Panc1 (cell line): ENCODE measurements around the gene MARCKSL1. TPM values are rescaled to one million over a fixed set of nuclear protein-coding genes. Genes with fewer than 3 reads are reported as not detected.

Experiments used
- ATAC-seq: fragments of 200-7000 bp; cut with Tn5 transposase; 2 replicates; pipeline ENCODE4 v1.9.1; 2020; ENCODE audit warnings: mild to moderate bottlenecking, moderate library complexity
- BruUV-seq: library from RNA; stranded (reverse); fragments of 400-500 nt; replicated peaks from 2 replicates; lab custom pipeline; 2021; lab: Mats Ljungman, UMichigan
- CTCF ChIA-PET: fragments of 300-600 bp; sonication (Branson Sonifier 250); formaldehyde crosslinking; loops from one replicate; lab custom pipeline; 2022; ENCODE audit warnings: antibody characterized with exemption; lab: Charles Lee
- POLR2A ChIA-PET: fragments of 300-600 bp; sonication (Branson Sonifier 250); formaldehyde crosslinking; loops from one replicate; lab custom pipeline; 2022; ENCODE audit warnings: antibody characterized with exemption; lab: Charles Lee
- DNase-seq: peaks from one replicate; pipeline ENCODE4 v3.0.0-alpha.2; 2010; ENCODE audit warnings: low read depth, low spot score
- H3K27ac ChIP-seq: 2 replicates; pipeline ENCODE4 v1.5.1; 2011; ENCODE audit warnings: mild to moderate bottlenecking, low read length, inconsistent platforms
- H3K27me3 ChIP-seq: fragments of 200-500 bp; sonication (Bioruptor generic); 2 replicates; pipeline ENCODE4 v1.6.0; 2014; ENCODE audit warnings: low read length, inconsistent platforms; ENCODE audit not compliant: control insufficient read depth, insufficient read depth
- H3K36me3 ChIP-seq: fragments of 200-500 bp; sonication (Bioruptor generic); 2 replicates; pipeline ENCODE4 v1.5.1; 2014; ENCODE audit warnings: inconsistent platforms, mild to moderate bottlenecking, low read length, moderate library complexity; ENCODE audit not compliant: control insufficient read depth, insufficient read depth
- H3K4me1 ChIP-seq: 2 replicates; pipeline ENCODE4 v1.5.1; 2011; ENCODE audit warnings: inconsistent platforms, mild to moderate bottlenecking, low read length, moderate library complexity; ENCODE audit not compliant: control insufficient read depth, insufficient read depth
- H3K4me3 ChIP-seq, 2 experiments: 2 replicates each; pipeline ENCODE4 v1.5.1; 2011 to 2012; ENCODE audit warnings: low read depth in 2 of 2, low read length in 2 of 2, mild to moderate bottlenecking in 2 of 2, inconsistent platforms in 1 of 2, moderate library complexity in 1 of 2
- H3K9me3 ChIP-seq: fragments of 200-500 bp; sonication (Bioruptor generic); 2 replicates; pipeline ENCODE4 v1.5.1; 2014; ENCODE audit warnings: low read depth, mild to moderate bottlenecking, inconsistent platforms, low read length, moderate library complexity; ENCODE audit not compliant: control insufficient read depth, insufficient read depth
- POLR2AphosphoS5 ChIP-seq: IDR thresholded peaks from 2 replicates; pipeline ENCODE4 v1.6.1; 2012; ENCODE audit warnings: mild to moderate bottlenecking, low read depth, low read length, moderate library complexity
- SIN3A ChIP-seq: IDR thresholded peaks from 2 replicates; pipeline ENCODE4 v1.6.1; 2012; ENCODE audit warnings: low read depth, mild to moderate bottlenecking, low read length, moderate library complexity, borderline replicate concordance; ENCODE audit not compliant: insufficient read depth
- TCF7L2 ChIP-seq: IDR thresholded peaks from 2 replicates; pipeline ENCODE4 v1.6.1; 2011; ENCODE audit warnings: mild to moderate bottlenecking, low read depth, low read length, inconsistent platforms
- in situ Hi-C: cut with HindIII; loops from 2 replicates; pipeline ENCODE4 v1.10.0; 2016; ENCODE audit warnings: low sequenced_read_pairs, low pct_unique_long_range_greater_than_20kb
- intact Hi-C: fragments of 100-400 bp; cut with micrococcal nuclease; formaldehyde crosslinking; loops from one replicate; pipeline ENCODE4 v1.10.0; 2022; ENCODE audit not compliant: unreplicated experiment
- total RNA-seq: library from RNA; stranded (reverse); gene quantifications from one replicate; pipeline ENCODE4 v1.2.1, GENCODE V29; 2021; ENCODE audit not compliant: unreplicated experiment
- TF ChIP-seq, protein P1 (sequence below), 2 experiments: IDR thresholded peaks; 2 replicates each; pipeline ENCODE4 v1.6.1; 2011 to 2012; ENCODE audit warnings: low read depth in 2 of 2, control low read depth in 1 of 2, low read length in 1 of 2, mild to moderate bottlenecking in 1 of 2, moderate library complexity in 1 of 2; ENCODE audit not compliant: insufficient read depth in 1 of 2
- TF ChIP-seq, protein P2 (sequence below): fragments of 450-650 bp; IDR thresholded peaks from 2 replicates; pipeline ENCODE4 v1.5.1; 2017; ENCODE audit warnings: mild to moderate bottlenecking

Gene MARCKSL1
- total RNA-seq, 1 experiment from 2014 or later, result 176 TPM

DNA sequence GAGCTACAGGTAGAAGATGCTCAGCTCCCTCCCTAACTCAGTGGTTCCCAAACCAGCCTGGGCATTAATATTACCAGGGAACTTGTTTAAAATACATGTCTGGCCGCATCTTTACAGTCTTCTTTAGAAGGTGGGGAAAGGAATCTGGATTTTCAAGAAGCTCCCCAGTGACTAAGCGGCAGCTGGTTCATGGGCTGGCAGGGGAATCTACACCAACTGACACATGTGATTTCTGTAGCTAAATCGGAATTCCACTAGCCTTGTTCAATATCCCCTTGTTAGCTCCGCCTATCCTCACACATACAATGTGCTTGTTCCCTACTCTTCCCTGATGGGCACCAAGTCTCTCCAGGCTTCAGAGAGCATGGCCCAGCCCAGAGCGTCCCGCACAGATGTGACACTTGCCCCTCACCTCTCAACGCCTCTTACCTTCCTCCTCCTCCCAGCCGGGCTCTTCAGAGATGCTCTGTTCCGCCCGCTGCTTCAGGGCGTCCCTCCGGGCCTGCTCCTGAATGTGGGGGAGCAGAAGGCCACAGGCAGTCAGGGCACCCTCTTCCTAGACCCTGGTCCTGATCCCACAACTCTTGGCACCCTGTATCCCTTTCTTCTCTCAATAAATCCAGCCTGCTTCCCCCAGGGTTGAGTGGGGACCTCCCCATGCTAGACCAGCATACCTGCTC is 41.6 kb upstream of the MARCKSL1 start:
- Histone ChIP-seq H3K4me3 (no peak overlapping the region), H3K9me3 (no peaks in the 10 kb centered on the region), H3K36me3 (peaks cover 17% of the 10 kb centered on the region), H3K27me3 (no peaks in the 10 kb centered on the region), H3K4me1 (no peaks in the 10 kb centered on the region), H3K27ac (no peak overlapping the region)
- ATAC-seq, result no peak
- no peak for DNase-seq
- POLR2A ChIA-PET, result no interaction called here
- intact Hi-C loops (no loop called here), in situ Hi-C loops (no loop called here)
- BruUV-seq, result no TSS peak
- CTCF ChIA-PET, result no interaction called here
- TF ChIP-seq, protein P1, sequence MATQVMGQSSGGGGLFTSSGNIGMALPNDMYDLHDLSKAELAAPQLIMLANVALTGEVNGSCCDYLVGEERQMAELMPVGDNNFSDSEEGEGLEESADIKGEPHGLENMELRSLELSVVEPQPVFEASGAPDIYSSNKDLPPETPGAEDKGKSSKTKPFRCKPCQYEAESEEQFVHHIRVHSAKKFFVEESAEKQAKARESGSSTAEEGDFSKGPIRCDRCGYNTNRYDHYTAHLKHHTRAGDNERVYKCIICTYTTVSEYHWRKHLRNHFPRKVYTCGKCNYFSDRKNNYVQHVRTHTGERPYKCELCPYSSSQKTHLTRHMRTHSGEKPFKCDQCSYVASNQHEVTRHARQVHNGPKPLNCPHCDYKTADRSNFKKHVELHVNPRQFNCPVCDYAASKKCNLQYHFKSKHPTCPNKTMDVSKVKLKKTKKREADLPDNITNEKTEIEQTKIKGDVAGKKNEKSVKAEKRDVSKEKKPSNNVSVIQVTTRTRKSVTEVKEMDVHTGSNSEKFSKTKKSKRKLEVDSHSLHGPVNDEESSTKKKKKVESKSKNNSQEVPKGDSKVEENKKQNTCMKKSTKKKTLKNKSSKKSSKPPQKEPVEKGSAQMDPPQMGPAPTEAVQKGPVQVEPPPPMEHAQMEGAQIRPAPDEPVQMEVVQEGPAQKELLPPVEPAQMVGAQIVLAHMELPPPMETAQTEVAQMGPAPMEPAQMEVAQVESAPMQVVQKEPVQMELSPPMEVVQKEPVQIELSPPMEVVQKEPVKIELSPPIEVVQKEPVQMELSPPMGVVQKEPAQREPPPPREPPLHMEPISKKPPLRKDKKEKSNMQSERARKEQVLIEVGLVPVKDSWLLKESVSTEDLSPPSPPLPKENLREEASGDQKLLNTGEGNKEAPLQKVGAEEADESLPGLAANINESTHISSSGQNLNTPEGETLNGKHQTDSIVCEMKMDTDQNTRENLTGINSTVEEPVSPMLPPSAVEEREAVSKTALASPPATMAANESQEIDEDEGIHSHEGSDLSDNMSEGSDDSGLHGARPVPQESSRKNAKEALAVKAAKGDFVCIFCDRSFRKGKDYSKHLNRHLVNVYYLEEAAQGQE (IDR thresholded peaks at IDR 0.05; ENCODE audit: insufficient read depth in 1 of 2, low read depth in 2 of 2, low read length in 1 of 2), result no peak
- no peak for TF ChIP-seq TCF7L2
- no peak for TF ChIP-seq SIN3A
- TF ChIP-seq POLR2AphosphoS5, result no peak
- TF ChIP-seq, protein P2, sequence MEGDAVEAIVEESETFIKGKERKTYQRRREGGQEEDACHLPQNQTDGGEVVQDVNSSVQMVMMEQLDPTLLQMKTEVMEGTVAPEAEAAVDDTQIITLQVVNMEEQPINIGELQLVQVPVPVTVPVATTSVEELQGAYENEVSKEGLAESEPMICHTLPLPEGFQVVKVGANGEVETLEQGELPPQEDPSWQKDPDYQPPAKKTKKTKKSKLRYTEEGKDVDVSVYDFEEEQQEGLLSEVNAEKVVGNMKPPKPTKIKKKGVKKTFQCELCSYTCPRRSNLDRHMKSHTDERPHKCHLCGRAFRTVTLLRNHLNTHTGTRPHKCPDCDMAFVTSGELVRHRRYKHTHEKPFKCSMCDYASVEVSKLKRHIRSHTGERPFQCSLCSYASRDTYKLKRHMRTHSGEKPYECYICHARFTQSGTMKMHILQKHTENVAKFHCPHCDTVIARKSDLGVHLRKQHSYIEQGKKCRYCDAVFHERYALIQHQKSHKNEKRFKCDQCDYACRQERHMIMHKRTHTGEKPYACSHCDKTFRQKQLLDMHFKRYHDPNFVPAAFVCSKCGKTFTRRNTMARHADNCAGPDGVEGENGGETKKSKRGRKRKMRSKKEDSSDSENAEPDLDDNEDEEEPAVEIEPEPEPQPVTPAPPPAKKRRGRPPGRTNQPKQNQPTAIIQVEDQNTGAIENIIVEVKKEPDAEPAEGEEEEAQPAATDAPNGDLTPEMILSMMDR, result no peak

DNA sequence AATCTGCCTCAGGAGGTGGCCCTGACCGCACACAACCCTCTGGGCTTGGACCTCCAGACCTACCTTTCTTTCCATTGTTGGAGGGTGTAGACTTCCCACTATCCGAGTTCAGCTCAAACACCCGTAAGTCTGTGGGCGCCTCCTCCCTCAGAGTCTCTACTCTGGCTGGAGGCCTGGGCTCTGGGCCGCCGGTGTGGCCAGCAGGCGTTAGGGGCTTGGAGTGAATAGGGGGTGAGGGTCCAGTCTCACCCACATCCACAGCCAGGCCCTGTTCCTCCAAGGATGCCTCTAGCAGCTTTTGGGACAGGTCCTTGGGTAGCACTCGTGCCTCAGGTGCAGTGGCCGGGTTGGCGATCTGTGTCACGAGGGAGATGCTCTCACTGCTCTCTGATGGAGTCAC is 40.2 kb upstream of the MARCKSL1 start:
- ChIA-PET CTCF (no interaction called here), POLR2A (no interaction called here)
- intact Hi-C loops (no loop called here), in situ Hi-C loops (no loop called here)
- no peak for TF ChIP-seq SIN3A
- TF ChIP-seq, protein P2, result no peak
- Histone ChIP-seq H3K4me3 (no peak overlapping the region), H3K4me1 (no peaks in the 10 kb centered on the region), H3K27ac (no peak overlapping the region), H3K9me3 (no peaks in the 10 kb centered on the region), H3K36me3 (peaks cover 14% of the 10 kb centered on the region), H3K27me3 (no peaks in the 10 kb centered on the region)
- no TSS peak for BruUV-seq
- DNase-seq, result no peak
- ATAC-seq, result no peak
